ENCODE measurements around the gene WDR13.
"Not testable (repeated sequence)": the region's sequence is repeated elsewhere in the genome, so short reads cannot be mapped to it uniquely, and the experiment has no call there.

WDR13 gene

DNA sequence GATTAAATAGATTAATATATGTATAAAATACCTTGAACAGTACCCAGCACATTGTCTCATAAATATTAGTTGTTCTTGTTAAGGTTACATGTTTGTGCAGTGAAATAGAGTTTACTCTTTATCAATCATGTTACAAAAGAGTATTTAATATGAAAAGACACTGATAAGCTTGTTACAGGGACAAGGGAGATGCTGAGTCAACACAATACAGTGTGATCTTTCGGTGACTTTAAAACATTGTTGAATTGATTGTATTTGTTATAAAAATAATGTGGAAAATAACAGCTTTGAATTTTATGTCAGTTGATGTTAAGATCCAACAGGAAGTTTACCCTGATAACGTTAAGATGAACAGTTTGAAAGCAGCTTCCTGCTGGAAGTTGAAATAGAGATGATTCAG lies 1.4 kb upstream of the WDR13 start:
- no peak for DNase-seq (ENCODE audit: low read depth)

DNA sequence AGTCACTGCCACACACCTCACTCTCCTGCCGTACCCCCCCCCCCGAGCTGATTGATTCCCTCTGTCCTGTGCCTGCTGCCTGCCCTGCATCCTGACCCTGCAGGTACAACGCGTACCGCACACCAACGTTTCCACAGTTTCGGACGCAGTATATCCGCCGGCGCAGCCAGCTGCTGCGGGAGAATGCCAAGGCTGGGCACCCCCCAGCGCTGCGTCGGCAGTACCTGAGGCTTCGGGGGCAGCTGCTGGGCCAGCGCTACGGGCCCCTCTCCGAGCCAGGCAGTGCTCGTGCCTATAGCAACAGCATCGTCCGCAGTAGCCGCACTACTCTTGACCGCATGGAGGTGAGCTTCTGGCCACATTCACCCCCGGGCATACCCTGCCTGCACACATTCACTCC lies 1.3 kb downstream of the WDR13 start:
- no peak for DNase-seq (ENCODE audit: low read depth)

DNA sequence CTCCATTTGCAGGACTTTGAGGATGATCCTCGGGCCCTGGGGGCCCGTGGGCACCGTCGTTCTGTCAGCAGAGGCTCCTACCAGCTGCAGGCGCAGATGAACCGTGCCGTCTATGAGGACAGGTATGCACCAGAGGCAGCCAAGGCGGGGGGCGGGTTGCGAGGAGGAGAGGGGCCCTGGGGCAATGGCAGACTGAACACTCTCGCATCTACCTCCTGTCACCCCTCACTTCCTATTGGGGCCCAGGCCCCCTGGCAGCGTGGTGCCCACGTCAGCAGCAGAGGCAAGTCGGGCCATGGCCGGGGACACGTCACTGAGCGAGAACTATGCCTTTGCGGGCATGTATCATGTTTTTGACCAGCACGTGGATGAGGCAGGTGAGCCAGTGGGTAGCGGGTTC lies 2.0 kb downstream of the WDR13 start:
- no peak for DNase-seq (ENCODE audit: low read depth)

DNA sequence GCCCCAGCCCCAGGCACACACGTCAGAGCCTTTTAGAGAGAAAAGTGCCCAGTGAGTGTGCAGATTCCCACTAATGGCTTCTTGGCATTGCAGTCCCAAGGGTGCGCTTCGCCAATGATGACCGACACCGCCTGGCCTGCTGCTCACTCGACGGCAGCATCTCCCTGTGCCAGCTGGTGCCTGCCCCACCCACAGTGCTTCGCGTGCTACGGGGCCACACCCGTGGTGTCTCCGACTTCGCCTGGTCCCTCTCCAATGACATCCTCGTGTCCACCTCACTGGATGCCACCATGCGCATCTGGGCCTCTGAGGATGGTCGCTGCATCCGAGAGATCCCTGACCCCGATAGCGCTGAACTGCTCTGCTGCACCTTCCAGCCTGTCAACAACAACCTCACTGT lies 2.9 kb downstream of the WDR13 start:
- no peak for DNase-seq (ENCODE audit: low read depth)

DNA sequence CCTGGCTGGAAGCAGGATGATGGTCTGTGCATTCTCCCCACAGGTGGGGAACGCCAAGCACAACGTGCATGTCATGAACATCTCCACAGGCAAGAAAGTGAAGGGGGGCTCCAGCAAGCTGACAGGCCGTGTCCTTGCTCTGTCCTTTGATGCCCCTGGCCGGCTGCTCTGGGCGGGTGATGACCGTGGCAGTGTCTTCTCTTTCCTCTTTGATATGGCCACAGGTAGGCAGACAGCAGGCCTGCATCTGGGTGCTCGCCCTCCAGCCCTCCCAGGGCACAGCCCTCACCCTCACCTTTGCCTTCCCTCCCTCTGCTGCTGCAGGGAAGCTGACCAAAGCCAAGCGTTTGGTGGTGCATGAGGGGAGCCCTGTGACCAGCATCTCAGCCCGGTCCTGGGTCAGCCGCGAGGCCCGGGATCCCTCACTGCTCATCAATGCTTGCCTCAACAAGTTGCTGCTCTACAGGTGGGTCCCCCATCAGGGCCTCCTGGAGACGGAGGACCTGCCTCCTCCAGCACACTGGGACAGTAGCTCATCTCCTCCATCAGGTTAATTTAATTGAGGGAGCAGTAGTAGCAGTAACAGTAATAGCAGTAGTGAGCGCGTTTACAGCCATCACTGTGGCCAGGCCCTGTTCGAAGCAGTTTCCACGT lies 4.6 kb downstream of the WDR13 start:
- no peak for DNase-seq (ENCODE audit: low read depth)

DNA sequence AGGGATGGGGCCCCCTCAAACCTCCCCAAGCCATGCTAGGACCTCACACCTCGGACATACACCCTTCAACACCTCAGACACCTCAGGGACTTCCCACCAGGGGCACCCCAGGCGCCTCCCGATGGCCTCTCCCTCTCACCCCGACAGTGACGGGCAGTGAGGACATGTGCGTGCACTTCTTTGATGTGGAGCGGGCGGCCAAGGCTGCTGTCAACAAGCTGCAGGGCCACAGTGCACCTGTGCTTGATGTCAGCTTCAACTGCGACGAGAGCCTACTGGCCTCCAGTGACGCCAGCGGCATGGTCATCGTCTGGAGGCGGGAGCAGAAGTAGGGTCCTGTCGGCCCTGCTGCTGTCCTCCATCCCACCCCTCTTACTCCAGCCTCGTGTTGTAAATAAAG lies 7.4 kb downstream of the WDR13 start:
- DNase-seq (ENCODE audit: low read depth): no peak

DNA sequence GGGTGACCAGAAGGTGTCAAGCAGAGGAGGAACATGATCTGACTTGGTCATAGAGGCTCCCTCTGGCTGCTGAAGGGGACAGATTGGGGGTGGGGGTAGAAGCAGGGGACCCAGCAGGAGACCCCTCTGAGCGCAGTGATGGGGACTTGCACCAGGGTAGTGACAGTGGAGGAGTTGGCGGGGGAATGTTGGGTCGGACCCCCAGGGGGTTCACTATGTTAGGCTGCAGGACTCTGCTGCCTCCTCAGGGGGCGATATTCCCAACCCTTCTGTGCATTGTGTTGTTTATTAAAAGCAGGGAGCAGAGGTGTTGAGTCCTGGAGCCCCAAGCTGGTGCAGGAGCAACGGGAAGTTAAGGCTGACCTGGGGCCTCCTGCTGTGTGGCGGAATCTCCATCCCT lies 8.8 kb downstream of the WDR13 start:
- DNase-seq (ENCODE audit: low read depth): no peak

DNA sequence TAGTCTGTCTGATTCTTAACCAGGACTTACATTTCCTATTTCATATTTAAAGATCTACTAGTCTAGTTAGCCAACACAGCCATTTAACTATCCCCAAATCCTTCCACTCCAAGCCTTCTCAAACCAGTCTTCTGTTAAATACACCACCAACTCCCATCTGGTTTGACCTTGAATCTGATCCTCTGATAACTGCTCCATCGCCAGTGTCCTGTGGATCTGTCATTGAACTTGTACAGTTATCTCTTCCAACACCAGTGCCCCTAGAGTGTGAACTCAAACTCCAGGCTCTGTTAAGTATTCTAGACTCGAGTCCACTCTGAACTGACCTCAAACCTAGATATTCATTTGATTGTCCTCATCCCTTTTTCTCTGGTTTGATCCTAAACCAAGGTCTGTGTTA lies 14.4 kb downstream of the WDR13 start:
- DNase-seq (ENCODE audit: low read depth): no peak

DNA sequence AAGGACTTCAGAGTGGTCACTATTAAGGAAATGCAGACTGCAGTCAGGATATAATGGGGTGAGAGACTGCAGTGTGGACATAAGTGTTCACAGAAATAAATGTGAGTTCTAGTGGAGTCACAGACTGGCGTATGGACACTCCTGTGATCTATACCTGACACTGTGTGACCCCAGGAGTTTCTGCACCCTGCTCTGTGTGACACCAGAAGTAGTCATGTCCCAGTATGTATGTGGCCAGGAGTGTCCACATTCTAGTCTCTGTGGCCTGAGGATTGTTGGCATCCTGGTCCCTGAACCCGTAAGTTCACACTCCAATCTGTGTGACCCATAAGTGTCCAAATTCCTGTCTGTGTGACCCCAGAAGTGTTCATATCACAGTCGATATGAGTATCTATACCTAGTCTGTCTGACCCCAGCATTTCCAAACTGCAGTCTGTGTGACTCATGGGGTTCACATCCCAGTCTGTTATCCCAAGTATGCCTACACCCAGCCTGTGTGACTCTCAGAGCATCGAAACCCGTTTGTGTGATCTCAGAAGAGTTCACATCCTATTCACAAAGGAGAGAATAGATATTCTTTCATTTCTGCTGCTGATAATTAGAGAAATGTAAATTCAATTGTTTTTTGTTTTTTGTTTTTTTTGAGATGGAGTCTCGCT lies 16.3 kb downstream of the WDR13 start:
- no peak for DNase-seq (ENCODE audit: low read depth)

DNA sequence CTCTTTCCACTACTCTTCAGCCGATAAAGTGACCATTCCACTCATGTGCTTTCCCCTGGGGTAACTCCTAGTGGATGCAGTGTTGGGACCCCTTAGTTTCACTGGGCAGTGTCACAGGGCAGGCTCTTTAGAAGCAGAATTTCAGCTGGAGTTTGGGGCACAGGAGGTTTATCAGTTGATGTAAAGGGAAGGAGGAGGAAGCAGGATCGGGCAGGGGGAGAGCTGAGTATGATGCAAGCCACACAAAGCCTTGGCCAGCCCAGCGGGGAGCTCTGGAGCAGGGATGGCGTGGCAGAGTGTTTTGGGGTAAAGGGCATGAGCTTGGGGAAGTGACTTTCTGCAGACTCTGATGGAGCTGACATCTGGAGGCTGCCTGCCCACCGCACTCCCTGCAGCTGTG lies 19.3 kb downstream of the WDR13 start:
- no peak for DNase-seq (ENCODE audit: low read depth)

DNA sequence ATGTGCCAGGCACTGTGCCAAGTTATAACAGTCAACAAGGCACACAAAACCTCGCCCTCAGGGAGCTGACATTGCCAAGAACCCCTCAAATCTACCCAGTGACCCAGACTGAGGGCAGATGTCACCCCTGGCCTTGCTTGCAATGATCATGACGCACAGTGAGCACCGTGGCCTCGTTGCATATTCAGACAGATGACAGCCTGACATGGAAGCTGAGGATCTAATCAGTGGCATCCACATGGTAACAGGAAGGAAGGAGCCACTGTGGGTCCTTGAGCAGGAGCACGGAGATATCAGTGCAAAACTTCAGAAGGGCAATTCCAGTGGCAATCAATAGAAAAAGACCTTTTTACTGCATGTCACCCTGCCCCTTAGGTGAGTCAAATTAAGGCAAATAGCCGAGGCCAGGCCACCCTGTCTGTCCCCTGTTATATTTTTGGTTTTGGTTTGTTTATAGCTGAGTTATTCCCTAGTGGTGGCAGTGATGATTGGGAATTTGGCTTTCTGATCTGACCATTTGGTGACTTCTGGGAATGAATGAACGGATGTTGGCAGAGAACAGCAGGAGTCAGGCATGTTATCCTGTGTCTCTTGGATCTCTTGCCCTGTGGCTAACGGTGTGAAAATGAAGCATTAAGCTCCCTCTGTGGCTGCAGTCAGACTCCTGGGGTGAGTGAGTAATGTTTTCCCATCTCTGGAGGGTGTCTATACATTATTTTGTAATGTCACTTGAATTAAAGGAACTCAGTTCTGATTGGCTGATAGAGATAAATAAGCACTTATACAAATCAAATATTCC lies 20.4 kb downstream of the WDR13 start:
- no peak for DNase-seq (ENCODE audit: low read depth)

DNA sequence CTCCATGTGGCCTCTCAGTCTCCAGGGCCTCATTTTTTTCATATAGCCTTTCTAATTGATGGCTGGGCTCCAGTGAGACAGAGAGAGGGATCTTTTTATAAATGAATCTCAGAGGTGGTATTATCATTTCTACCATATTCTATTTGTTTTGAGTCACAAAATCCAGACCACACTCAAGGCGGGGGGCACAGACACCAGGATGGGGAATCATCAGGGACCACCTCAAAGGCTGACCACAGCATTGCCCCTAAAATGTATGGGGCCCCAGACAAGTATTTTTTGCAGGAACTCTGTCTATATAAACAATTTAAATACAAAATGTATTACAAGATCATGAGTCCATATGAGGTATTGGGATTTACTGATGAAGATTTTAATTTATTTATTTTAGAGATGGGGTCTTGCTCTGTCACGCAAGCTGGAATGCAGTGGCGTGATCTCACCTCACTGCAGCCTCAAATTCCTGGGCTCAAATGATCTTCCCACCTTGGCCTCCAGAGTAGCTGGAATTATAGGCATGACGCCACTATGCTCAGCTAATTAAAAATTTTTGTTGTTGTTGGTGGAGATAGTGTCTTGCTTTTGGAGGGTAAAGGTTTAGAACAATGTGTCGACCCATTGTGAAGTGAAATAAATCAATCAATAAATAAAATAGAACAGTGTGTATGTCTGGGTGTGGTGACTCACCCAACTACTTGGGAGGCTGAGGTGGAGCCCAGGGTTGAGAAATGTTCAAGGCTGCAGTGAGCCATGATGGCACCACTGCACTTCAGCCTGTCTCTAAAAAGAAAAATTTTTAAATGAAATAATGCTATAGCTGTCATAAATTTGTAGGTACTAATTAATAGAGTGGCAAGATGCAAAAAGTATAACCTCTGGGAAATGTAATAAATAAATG lies 29.4 kb downstream of the WDR13 start:
- no peak for DNase-seq (ENCODE audit: low read depth)

DNA sequence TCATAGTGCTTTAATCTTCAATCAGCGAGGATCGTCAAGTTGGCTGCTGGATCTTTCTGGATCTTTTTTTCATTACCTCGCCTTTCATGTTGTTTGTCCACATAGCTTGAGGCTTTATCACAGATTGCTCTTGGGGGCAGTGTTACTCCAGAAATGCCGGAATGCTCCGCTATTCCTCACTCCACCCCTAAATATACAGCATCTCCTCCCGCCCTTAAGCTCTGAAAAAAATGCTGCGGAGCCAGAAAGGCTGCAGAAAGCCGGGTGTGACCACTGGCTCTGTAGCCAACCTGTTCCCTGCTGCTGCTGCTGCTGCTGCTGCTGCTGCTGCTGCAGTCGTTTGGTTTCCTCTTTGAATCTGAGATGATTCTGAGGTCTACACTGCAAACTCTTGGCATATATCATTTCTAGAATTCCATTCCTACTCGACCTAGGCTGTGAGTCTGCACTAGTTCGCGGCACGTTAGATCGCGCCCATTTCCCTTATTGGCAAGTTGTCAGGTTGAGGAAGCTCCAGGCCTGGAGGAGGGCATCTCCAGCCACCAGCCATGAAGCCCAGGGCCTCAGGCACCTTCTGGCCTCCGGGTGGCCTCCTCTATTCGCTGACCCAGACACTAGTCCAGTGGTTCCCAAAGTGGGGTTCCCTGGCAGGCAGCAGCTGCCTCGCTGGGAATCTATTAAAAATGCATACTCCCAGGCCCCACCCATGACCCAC lies 34.2 kb downstream of the WDR13 start:
- DNase-seq (ENCODE audit: low read depth): peak; percentile 12

DNA sequence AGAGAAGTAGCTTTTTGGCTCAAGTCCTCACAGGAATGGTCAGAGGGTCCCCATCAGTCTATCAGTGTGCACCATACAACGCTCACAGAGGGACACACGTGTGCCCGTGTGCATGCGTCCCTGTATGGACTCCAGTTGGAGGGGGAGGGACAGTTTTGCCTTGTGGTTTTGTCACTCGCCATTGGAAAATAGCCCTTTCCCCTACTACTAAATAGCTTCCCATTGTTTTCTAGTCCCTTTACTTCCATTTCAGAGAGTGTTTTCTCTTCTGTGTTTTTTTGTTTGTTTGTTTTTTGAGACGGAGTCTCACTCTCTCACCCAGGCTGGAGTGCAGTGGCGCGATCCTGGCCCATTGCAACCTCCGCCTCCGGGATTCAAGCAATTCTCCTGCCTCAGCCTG lies 34.9 kb downstream of the WDR13 start:
- no peak for DNase-seq (ENCODE audit: low read depth)

DNA sequence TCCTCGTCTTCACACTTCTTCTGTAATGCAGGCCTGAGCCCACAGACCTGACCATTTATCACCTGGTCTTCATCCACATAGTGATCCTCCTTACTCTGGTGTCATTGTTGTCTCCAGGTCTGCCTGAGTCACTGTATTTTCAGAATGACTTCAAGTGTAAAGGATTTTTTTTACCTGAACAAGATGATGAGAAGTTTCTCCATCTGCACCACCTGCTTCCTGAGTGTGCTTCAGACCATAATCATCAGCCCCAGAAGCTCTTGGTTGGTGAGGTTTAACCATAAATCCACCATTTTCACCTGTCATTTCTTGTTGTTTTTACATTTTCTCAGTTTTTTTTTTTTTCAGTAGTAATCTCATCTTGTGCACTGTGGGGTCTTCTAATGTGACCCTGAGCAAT lies 39.0 kb downstream of the WDR13 start:
- no peak for DNase-seq (ENCODE audit: low read depth)

DNA sequence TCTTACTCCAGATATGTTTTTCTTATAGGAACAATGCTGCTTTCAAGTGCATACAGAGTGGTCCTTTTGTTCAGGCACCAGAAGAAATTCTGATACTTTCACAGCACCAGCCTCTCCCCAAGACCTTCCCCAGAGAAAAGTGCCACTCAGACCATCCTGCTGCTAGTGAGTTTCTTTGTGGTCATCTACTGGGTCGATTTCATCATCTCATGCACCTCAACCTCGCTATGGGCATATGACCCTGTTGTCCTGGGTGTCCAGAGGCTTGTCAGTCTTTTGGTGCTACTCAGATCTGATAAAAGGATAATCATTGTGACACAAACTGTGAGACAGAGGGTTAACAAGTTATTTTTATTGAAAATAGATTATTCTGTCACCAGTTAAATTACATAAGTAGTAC lies 39.5 kb downstream of the WDR13 start:
- DNase-seq (ENCODE audit: low read depth): no peak

DNA sequence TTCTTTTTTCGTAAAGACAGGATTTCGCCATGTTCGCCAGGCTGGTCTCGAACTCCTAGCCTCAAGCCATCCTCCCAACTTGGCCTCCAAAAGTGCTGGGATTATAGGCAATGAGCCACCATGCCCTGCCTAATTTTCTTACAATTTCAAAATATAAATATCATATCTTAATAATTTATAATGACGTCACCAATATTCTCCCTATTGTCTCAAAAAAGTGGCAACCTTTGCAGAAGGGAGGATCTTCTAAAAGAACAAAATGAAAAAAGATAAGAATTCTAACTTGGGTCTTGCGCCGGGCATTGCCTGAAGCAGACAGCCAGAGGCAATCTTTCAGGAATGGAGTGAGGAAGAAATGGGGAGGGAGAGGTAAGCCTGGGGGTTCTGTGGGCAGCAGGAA lies 48.4 kb downstream of the WDR13 start:
- DNase-seq (ENCODE audit: low read depth): no peak

DNA sequence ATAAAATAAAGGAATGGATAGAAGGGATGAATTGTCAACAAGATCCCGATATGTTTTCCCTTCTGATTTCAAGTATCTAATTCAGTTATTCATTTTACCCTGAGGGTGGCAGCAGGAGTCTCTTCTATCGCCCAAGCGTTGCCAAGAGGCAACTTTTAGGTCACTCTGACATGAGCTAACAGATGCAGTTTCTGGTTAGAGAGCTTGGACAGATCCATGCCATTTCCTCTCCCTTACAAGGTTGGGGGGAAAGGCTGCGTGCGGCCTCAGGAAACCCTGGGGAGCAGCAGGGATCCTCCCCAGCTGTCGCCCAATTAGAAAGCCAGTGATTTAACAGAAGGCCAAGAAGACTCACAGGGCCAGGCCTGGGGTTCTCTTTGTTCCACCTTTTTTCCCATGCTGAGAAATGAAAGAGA lies 51.1 kb downstream of the WDR13 start:
- DNase-seq (ENCODE audit: low read depth): no peak

DNA sequence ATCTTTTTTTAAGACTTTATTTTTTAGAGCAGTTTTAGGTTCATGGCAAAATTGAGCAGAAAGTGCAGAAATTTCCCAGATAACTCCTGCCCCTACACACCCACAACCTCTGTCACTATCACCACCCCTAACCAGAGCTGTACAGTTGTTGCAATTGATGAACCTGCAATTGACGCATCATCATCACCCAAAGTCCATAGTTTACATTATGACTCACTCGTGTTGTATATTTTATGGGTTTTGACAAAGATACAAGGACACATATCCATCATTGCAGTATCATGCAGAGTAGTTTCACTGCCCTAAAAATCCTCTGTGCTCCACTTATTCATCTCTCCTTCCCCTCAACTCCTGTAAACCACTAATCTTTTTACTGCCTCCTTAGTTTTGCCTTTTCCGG lies 51.8 kb downstream of the WDR13 start:
- DNase-seq (ENCODE audit: low read depth): no peak

DNA sequence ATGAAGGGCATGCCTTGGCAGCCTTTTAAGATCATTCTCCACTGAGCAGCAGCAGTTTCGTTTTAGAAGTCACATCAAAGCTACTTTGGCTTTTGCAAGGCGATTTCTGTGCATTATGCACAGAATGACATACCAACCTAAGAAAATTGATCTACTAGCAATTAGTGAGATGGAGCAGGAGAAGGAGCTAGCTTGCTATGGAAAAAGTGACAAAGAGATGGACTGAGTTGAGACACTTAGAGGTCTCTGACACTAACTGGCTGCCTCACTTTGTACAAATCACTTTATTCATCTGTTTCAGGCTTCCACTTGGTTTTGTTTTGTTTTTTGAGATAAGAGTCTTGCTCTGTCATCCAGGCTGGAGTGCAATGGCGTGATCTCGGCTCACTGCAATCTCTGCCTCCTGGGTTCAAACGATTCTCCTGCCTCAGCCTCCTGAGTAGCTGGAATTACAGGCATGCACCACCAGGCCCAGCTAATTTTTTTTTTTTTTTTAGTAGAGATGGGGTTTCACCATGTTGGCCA lies 54.8 kb downstream of the WDR13 start:
- not testable (repeated sequence) for DNase-seq (ENCODE audit: low read depth)

DNA sequence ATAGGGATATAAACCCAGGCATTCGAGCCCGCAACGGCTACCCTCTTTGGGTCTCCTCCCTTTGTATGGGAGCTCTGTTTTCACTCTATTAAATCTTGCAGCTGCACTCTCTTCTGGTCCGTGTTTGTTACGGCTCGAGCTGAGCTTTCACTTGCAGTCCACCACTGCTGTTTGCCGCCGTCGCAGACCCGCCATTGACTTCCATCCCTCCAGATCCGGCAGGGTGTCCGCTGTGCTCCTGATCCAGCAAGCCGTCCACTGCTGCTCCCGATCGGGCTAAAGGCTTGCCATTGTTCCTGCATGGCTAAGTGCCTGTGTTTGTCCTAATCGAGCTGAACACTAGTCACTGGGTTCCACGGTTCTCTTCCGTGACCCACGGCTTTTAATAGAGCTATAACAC lies 57.5 kb downstream of the WDR13 start:
- DNase-seq (ENCODE audit: low read depth): not testable (repeated sequence)
